Brain microvascular endothelial cell (primary cell): ENCODE measurements around the gene KRT1.

ENCODE experiments used
- DNase-seq: peaks from one replicate; pipeline ENCODE4 v3.0.0-alpha.2; 2020
- H3K27ac ChIP-seq: fragments of 250-450 bp; sonication (Bioruptor Pico); 2 replicates; pipeline ENCODE4 v1.5.1; 2020; ENCODE audit warnings: mild to moderate bottlenecking, moderate library complexity
- H3K27me3 ChIP-seq: fragments of 250-450 bp; sonication (Bioruptor Pico); replicated peaks from 2 replicates; pipeline ENCODE4 v1.5.1; 2020; ENCODE audit warnings: mild to moderate bottlenecking
- H3K36me3 ChIP-seq: fragments of 250-450 bp; sonication (Bioruptor Pico); replicated peaks from 2 replicates; pipeline ENCODE4 v1.5.1; 2020; ENCODE audit warnings: mild to moderate bottlenecking
- H3K4me3 ChIP-seq: 2 replicates; pipeline ENCODE4 v1.5.1; 2011; ENCODE audit warnings: low read depth, mild to moderate bottlenecking, control low read depth, low read length, moderate library complexity
- in situ Hi-C: cut with HindIII; loops from 2 replicates; pipeline ENCODE4 v1.10.0; 2017; ENCODE audit warnings: low sequenced_read_pairs, low pct_ligation_motif_present
- TF ChIP-seq, protein P1 (sequence below): IDR thresholded peaks from 2 replicates; pipeline ENCODE4 v1.5.1; 2011; ENCODE audit warnings: low read depth, mild to moderate bottlenecking, moderate library complexity, low read length, control low read depth, inconsistent platforms; ENCODE audit errors: missing control alignments

KRT1 gene

DNA sequence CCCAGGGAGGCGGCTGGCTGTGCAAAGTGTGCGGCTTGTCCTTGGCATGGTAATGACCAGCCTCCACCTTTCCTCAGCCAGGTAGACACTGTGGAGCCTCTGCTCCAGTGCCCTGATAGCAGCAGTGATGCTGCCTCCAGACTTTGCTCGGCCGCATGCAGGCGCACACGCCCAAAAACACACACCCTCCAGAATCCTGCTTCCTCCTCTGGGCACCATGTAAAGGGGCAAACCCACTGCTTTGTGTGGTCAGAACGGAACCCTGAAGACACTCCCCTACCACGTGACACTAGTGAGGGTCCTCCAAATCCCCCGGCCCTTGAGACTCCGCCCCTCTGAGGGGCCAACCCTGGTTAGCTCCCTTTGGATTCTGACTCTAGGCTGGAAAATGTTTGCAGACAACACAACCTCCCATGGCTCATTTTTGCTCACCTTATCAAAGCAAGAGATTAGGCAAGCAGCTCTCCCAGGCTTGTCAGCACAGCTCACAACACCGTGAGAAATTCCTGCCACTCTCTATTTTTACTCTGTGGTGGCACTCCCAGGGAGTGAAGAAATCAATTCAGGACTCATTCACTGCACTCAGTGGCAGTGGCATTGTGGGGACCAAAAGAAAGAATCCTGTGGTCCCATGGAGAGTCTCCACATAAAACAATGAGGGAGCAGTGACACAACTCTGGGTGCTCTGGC, 18.6 kb upstream of the KRT1 start:
- in situ Hi-C loops = no loop called here
- no peak overlapping the region for H3K27ac ChIP-seq
- TF ChIP-seq, protein P1, sequence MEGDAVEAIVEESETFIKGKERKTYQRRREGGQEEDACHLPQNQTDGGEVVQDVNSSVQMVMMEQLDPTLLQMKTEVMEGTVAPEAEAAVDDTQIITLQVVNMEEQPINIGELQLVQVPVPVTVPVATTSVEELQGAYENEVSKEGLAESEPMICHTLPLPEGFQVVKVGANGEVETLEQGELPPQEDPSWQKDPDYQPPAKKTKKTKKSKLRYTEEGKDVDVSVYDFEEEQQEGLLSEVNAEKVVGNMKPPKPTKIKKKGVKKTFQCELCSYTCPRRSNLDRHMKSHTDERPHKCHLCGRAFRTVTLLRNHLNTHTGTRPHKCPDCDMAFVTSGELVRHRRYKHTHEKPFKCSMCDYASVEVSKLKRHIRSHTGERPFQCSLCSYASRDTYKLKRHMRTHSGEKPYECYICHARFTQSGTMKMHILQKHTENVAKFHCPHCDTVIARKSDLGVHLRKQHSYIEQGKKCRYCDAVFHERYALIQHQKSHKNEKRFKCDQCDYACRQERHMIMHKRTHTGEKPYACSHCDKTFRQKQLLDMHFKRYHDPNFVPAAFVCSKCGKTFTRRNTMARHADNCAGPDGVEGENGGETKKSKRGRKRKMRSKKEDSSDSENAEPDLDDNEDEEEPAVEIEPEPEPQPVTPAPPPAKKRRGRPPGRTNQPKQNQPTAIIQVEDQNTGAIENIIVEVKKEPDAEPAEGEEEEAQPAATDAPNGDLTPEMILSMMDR = no peak
- H3K27me3 ChIP-seq = peaks cover 2% of the 10 kb centered on the region
- H3K4me3 ChIP-seq = no peak overlapping the region
- DNase-seq = no peak
- no peaks in the 10 kb centered on the region for H3K36me3 ChIP-seq

DNA sequence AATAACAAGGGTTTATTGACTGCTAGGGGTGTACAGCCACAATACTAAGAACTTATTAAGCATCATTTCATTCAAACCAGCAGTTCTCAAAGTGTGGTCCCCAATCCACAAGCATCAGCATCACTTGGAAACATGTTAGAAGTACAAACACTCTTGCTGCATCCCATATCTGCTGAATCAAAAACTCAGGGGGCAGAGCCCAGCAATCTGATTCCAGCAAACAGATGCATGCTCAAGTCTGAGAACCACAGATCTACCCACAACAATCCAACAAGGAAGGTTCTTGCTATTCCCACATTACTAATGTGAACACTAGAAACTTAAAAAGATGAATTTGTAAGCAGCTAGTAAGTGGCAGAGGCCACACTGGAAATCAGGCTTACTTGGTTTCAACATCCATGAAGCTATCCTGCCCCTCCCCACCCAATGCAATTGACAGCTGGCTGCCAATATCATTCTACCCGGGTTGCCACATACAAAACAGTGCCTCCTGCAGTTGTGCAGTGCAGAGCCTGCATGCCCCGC, 16.9 kb upstream of the KRT1 start:
- Histone ChIP-seq H3K27me3 (peaks cover 8% of the 10 kb centered on the region), H3K4me3 (no peak overlapping the region), H3K36me3 (no peaks in the 10 kb centered on the region), H3K27ac (no peak overlapping the region)
- DNase-seq = no peak
- TF ChIP-seq, protein P1 = no peak
- in situ Hi-C loops = no loop called here

DNA sequence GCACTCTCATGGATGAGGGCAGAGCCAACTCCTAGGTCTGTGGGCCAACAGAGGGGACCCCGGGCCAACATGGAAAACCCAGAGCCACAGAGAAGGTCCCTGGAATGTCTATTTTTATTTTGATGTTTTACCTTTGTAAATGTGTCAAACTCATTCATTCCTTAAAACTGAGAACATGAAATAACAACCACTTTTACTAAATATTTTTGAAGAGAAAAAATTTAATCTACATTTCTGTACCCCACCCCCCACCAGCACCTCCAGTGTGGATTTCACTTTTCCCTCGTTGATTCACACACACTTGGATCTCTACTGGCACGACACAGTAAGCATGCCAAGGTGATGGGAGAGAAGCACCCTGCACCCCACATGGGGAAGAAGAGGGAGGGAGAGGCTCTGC, 16.4 kb upstream of the KRT1 start:
- no peaks in the 10 kb centered on the region for H3K36me3 ChIP-seq
- H3K27me3 ChIP-seq = peaks cover 13% of the 10 kb centered on the region
- no peak overlapping the region for H3K4me3 ChIP-seq
- DNase-seq = no peak
- no peak overlapping the region for H3K27ac ChIP-seq
- TF ChIP-seq, protein P1 = no peak
- in situ Hi-C loops = no loop called here

DNA sequence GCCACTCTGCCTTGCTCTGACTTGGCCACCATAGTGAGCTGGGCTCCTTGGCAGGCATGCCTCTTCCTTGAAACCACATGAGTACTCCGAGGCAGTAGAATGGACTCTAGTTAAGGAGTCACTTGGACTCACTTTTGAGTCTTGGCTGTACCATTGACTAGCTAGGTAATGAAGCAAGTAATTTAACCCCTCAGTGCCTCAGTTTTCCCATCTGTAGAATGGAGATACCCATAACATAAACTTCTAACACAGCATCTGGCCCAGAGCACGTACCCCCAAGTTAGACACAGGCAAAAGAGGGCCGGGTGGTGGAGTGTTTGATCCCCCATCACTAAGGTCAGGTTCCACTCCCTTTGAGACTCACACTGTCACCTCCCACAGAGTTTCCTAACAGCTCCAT, 14.8 kb upstream of the KRT1 start:
- TF ChIP-seq, protein P1 = no peak
- Histone ChIP-seq H3K36me3 (no peaks in the 10 kb centered on the region), H3K27me3 (peaks cover 25% of the 10 kb centered on the region), H3K27ac (no peak overlapping the region), H3K4me3 (no peak overlapping the region)
- in situ Hi-C loops = no loop called here
- DNase-seq = no peak

DNA sequence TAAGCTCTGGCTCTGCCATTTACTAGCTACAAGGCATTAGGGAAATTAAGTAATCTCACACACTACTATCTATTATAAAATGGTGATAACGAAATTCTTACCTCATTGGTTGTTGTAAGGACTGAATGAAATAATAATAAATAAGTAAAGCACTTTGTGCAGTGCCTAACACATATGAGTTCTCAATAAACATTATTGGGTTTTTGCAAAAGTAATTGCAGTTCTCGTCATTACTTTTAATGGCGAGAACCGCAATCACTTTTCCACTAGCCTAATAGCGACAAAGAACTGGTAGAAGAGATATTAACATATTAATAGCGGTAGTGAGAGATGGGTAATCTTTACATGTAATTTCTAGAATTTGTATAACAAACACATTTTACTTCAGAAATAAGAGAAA, 13.9 kb upstream of the KRT1 start:
- no peaks in the 10 kb centered on the region for H3K36me3 ChIP-seq
- DNase-seq = no peak

More for the DNA sequence above, 13.9 kb upstream of the KRT1 start:
- Histone ChIP-seq H3K27ac (no peak overlapping the region), H3K4me3 (no peak overlapping the region), H3K27me3 (peaks cover 25% of the 10 kb centered on the region)
- TF ChIP-seq, protein P1 = no peak
- in situ Hi-C loops = no loop called here
